Measurements from ENCODE around the gene PIK3R5. TPM values are rescaled to one million over a fixed set of nuclear protein-coding genes. Genes with fewer than 3 reads are reported as not detected.

PIK3R5 gene
- total RNA-seq, 2 donors from 2014 or later: 3.2 to 10.4 TPM

GRCh38 chr17:8923762-8924161 is 41.7 kb downstream of the PIK3R5 start:
- Histone ChIP-seq H3K4me3 (no peak overlapping the region), H3K27ac (no peak overlapping the region), H3K4me1 (replicated peaks) (no peaks in the 10 kb centered on the region), H3K27me3 (replicated peaks; ENCODE audit: insufficient read depth) (no peaks in the 10 kb centered on the region), H3K36me3 (no peaks in the 10 kb centered on the region), H3K9me3 (no peaks in the 10 kb centered on the region)
- no peak for TF ChIP-seq POLR2AphosphoS5 (IDR thresholded peaks at IDR 0.05)
- intact Hi-C loops (cut with DNase I): no loop called here
- DNase-seq (ENCODE audit: low spot score): no peak
- WGBS: 93% methylated on average over 1 of the region's 1 CpG

- no peaks in the 10 kb centered on the region for H3K27me3 ChIP-seq (replicated peaks; ENCODE audit: insufficient read depth)
- H3K27ac ChIP-seq: no peak overlapping the region
- H3K36me3 ChIP-seq: no peaks in the 10 kb centered on the region
- H3K4me1 ChIP-seq (replicated peaks): no peaks in the 10 kb centered on the region
- TF ChIP-seq POLR2A (IDR thresholded peaks at IDR 0.05): no peak
- H3K9me3 ChIP-seq: no peaks in the 10 kb centered on the region
- intact Hi-C loops (cut with DNase I): no loop called here
- no peak for DNase-seq (ENCODE audit: low spot score)
- WGBS: 85% methylated on average over 4 of the region's 4 CpGs
- H3K4me3 ChIP-seq: no peak overlapping the region
Measured at GRCh38 chr17:8922928-8923327, 42.6 kb downstream of the PIK3R5 start.

DNA sequence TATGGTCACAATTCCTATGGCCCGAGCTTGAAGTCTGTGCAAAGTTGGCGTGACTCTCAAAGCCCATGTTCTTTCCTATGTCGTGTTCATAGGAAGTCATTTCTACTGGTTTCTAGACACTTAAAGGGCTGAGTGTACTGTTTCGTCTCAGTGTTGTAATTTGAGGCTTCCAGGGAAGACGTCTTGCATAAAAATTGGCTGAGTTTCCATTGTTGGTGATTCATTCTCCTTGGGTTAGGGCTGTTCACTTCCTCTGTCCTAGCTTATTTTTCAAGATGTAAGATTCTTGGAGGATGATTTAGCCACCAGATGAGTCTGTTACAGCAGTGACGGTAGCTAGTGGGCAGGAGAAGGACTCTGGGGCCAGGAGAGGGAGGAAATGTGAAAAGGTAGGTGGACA is 43.1 kb downstream of the PIK3R5 start:
- intact Hi-C loops (cut with DNase I): no loop called here
- H3K4me1 ChIP-seq (replicated peaks): no peaks in the 10 kb centered on the region
- no peaks in the 10 kb centered on the region for H3K36me3 ChIP-seq
- H3K4me3 ChIP-seq: no peak overlapping the region
- H3K9me3 ChIP-seq: no peaks in the 10 kb centered on the region
- no peaks in the 10 kb centered on the region for H3K27me3 ChIP-seq (replicated peaks; ENCODE audit: insufficient read depth)
- WGBS: 30% methylated on average over 6 of the region's 6 CpGs
- H3K27ac ChIP-seq: no peak overlapping the region
- no peak for DNase-seq (ENCODE audit: low spot score)
- no peak for TF ChIP-seq POLR2AphosphoS5 (IDR thresholded peaks at IDR 0.05)
- TF ChIP-seq, protein P1, sequence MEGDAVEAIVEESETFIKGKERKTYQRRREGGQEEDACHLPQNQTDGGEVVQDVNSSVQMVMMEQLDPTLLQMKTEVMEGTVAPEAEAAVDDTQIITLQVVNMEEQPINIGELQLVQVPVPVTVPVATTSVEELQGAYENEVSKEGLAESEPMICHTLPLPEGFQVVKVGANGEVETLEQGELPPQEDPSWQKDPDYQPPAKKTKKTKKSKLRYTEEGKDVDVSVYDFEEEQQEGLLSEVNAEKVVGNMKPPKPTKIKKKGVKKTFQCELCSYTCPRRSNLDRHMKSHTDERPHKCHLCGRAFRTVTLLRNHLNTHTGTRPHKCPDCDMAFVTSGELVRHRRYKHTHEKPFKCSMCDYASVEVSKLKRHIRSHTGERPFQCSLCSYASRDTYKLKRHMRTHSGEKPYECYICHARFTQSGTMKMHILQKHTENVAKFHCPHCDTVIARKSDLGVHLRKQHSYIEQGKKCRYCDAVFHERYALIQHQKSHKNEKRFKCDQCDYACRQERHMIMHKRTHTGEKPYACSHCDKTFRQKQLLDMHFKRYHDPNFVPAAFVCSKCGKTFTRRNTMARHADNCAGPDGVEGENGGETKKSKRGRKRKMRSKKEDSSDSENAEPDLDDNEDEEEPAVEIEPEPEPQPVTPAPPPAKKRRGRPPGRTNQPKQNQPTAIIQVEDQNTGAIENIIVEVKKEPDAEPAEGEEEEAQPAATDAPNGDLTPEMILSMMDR (IDR thresholded peaks at IDR 0.05): no peak
- no peak for TF ChIP-seq POLR2A (IDR thresholded peaks at IDR 0.05)

- WGBS: 79% methylated on average over 2 of the region's 2 CpGs
Measured at GRCh38 chr17:8921147-8921546, 44.4 kb downstream of the PIK3R5 start.

DNA sequence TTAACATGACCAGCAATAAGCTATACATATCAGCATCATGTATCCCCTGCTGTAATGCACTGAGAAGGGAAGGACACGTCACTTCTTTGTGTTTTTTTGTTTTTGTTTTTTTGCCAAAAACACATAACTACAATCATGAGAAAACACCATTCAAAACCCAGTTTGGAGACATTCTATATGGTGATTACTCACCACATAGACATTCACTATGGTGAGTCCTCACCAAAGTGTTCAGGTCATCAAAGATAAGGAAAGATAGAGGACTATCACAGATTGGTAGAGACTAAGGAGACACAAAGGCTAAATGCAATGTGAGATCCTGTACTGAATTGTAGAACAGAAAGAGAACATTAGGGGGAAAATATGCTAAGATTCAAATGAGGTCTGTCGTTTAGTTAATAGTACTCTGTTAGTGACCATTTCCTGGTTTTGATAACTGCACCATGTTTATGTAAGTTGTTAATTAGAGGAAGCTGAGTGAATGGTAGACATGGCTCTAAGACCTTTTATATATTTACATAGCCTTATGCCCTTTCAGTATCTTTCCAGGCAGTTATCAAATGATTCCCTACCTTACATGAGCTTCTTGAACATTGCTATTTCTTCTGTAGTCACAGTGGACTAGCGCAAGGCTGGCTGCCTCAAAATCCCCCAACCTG is 46.6 kb downstream of the PIK3R5 start:
- no peak for DNase-seq (ENCODE audit: low spot score)
- H3K36me3 ChIP-seq: no peaks in the 10 kb centered on the region
- no peaks in the 10 kb centered on the region for H3K9me3 ChIP-seq
- TF ChIP-seq, protein P1 (IDR thresholded peaks at IDR 0.05): no peak
- TF ChIP-seq POLR2AphosphoS5 (IDR thresholded peaks at IDR 0.05) (no peak), POLR2A (IDR thresholded peaks at IDR 0.05) (no peak)
- H3K4me1 ChIP-seq (replicated peaks): no peaks in the 10 kb centered on the region
- H3K27me3 ChIP-seq (replicated peaks; ENCODE audit: insufficient read depth): peaks cover 1% of the 10 kb centered on the region
- H3K4me3 ChIP-seq: no peak overlapping the region
- intact Hi-C loops (cut with DNase I): no loop called here
- no peak overlapping the region for H3K27ac ChIP-seq
- WGBS: 90% methylated on average over 3 of the region's 3 CpGs

More at GRCh38 chr17:8921147-8921546, 44.4 kb downstream of the PIK3R5 start:
- no peaks in the 10 kb centered on the region for H3K27me3 ChIP-seq (replicated peaks; ENCODE audit: insufficient read depth)
- H3K4me3 ChIP-seq: no peak overlapping the region
- no peaks in the 10 kb centered on the region for H3K36me3 ChIP-seq
- H3K27ac ChIP-seq: no peak overlapping the region
- intact Hi-C loops (cut with DNase I): no loop called here
- DNase-seq (ENCODE audit: low spot score): no peak
- H3K9me3 ChIP-seq: no peaks in the 10 kb centered on the region
- H3K4me1 ChIP-seq (replicated peaks): no peaks in the 10 kb centered on the region
- TF ChIP-seq, protein P1 (IDR thresholded peaks at IDR 0.05): no peak
- no peak for TF ChIP-seq POLR2A (IDR thresholded peaks at IDR 0.05)
- no peak for TF ChIP-seq POLR2AphosphoS5 (IDR thresholded peaks at IDR 0.05)

- DNase-seq (ENCODE audit: low spot score): no peak
- Histone ChIP-seq H3K36me3 (no peaks in the 10 kb centered on the region), H3K4me3 (no peak overlapping the region), H3K27me3 (replicated peaks; ENCODE audit: insufficient read depth) (peaks cover 1% of the 10 kb centered on the region), H3K4me1 (replicated peaks) (no peaks in the 10 kb centered on the region), H3K9me3 (no peaks in the 10 kb centered on the region), H3K27ac (no peak overlapping the region)
- TF ChIP-seq, protein P1 (IDR thresholded peaks at IDR 0.05): no peak
- TF ChIP-seq POLR2A (IDR thresholded peaks at IDR 0.05): no peak
- 64% methylated on average over 7 of the region's 7 CpGs for WGBS
- intact Hi-C loops (cut with DNase I): no loop called here
Measured at GRCh38 chr17:8916466-8916865, 49.0 kb downstream of the PIK3R5 start.

All from prostate gland (tissue), 2 donors.